22Rv1 (cell line): Measurements from ENCODE around the gene EMP3.

Experiments used
- H3K27ac ChIP-seq: fragments of 450-650 bp; 2 replicates; pipeline ENCODE4 v1.5.1; 2017
- ZFX ChIP-seq: fragments of 450-650 bp; IDR thresholded peaks from 2 replicates; pipeline ENCODE4 v1.6.1; 2017; ENCODE audit warnings: antibody characterized with exemption, borderline replicate concordance
- TF ChIP-seq, protein P1 (sequence below): fragments of 450-650 bp; IDR thresholded peaks from 2 replicates; pipeline ENCODE4 v1.5.1; 2017; ENCODE audit warnings: mild to moderate bottlenecking

EMP3 gene

DNA sequence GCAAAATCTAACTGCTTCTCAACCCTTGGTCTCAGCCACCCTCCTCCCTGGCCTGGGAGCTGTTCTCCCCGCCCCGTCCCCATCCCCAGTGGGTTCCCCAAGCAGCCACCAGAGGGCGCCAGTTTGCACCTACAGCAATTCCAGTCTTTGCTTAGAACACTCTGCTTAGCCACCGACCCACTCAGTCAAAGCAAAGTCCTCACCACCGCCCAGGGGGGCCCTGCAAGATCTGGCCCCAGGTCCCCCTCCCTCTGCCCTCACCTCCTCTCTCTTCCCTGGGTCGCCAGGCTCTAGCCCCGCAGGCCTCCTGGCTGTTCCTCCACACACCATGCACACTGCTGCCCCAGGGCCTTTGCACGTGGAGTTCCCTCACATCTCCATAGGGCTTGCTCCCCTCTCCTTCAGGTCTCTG is 26.0 kb downstream of the EMP3 start:
- no peak overlapping the region for H3K27ac ChIP-seq
- TF ChIP-seq, protein P1, sequence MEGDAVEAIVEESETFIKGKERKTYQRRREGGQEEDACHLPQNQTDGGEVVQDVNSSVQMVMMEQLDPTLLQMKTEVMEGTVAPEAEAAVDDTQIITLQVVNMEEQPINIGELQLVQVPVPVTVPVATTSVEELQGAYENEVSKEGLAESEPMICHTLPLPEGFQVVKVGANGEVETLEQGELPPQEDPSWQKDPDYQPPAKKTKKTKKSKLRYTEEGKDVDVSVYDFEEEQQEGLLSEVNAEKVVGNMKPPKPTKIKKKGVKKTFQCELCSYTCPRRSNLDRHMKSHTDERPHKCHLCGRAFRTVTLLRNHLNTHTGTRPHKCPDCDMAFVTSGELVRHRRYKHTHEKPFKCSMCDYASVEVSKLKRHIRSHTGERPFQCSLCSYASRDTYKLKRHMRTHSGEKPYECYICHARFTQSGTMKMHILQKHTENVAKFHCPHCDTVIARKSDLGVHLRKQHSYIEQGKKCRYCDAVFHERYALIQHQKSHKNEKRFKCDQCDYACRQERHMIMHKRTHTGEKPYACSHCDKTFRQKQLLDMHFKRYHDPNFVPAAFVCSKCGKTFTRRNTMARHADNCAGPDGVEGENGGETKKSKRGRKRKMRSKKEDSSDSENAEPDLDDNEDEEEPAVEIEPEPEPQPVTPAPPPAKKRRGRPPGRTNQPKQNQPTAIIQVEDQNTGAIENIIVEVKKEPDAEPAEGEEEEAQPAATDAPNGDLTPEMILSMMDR, result peak; percentile 89
- no peak for TF ChIP-seq ZFX

DNA sequence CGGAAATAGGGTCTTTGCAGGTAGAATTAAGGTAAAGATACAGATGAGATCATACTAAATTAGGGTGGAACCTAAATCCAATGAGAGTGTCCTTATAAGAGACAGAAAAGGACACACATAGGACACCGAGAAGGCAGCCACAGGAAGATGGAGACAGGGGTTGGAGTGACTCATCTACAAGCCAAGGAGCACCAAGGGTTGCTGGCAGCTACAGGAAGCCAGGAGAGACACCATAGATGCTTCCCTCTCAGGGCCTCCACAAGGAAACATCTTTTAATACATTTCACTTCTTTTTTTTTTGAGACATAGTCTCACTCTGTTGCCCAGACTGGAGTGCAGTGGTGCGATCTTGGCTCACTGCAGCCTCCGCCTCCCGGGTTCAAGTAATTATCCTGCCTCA is 28.3 kb downstream of the EMP3 start:
- TF ChIP-seq ZFX, result no peak
- TF ChIP-seq, protein P1, result no peak
- no peak overlapping the region for H3K27ac ChIP-seq

- no peak for TF ChIP-seq ZFX
- TF ChIP-seq, protein P1, result no peak
Observed at GRCh38 chr19:48354332-48354992, 29.1 kb downstream of the EMP3 start.

GRCh38 chr19:48355365-48355954 is 30.1 kb downstream of the EMP3 start:
- TF ChIP-seq ZFX, result no peak
- TF ChIP-seq, protein P1, result no peak
- H3K27ac ChIP-seq, result 0 out of 2 replicates have a peak overlapping the region, but pooled peaks have one; percentile 8

More at GRCh38 chr19:48354332-48354992, 29.1 kb downstream of the EMP3 start:
- 0 out of 2 replicates have a peak overlapping the region, but pooled peaks have one; percentile 8 for H3K27ac ChIP-seq

DNA sequence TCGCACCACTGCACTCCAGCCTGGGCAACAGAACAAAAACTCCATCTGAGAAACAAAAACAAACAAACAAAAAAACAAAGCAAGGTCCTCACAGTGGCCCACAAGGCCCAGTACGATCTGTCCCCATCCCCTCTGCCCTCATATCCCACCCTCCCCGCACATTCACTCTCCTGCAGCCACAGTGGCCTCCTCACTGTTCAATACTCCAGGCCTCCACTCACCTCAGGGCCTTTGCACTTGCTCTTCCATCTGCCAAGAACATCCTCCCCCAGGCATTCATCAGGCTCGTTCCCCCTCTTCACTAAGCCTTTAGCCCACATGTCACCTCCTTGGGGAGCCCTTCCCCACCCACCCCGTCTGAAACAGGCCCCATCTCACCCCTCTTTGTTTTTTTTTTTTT is 33.8 kb downstream of the EMP3 start:
- TF ChIP-seq ZFX, result no peak
- TF ChIP-seq, protein P1, result no peak
- H3K27ac ChIP-seq, result no peak overlapping the region

DNA sequence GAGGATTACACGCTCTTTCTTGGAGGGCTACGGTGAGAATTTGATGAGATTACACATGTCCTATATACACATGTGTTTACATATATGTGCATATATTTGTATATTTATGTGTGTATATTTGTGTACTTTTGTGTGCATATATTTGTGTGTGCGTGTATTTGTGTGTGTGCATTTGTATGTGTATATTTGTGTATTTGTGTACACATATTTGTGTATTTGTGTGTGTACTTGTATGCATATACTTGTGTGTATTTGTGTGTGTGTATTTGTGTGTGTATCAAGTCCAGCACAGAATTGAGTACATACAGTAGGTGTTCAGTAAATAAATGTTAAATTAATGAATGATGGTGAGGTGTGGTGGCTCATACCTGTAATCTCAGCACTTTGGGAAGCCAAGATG is 36.6 kb downstream of the EMP3 start:
- TF ChIP-seq, protein P1, result no peak
- no peak for TF ChIP-seq ZFX
- 0 out of 2 replicates have a peak overlapping the region, but pooled peaks have one; percentile 98 for H3K27ac ChIP-seq
